GM21619 (cell line): Measurements from ENCODE around the gene GXYLT1.
"Not testable (repeated sequence)": the region's sequence is repeated elsewhere in the genome, so short reads cannot be mapped to it uniquely, and the experiment has no call there.

Experiments
- ATAC-seq: cut with Tn5 transposase; IDR thresholded peaks from one replicate; pipeline ENCODE4 v1.9.1; 2021; ENCODE audit not compliant: unreplicated experiment

GXYLT1 gene

GRCh38 chr12:42103155-42103554, 41.5 kb downstream of the GXYLT1 start:
- no peak for ATAC-seq

- no peak for ATAC-seq
Measured at GRCh38 chr12:42102720-42103119, 42.0 kb downstream of the GXYLT1 start.

GRCh38 chr12:42099433-42099832, 45.2 kb downstream of the GXYLT1 start:
- ATAC-seq, result no peak

- ATAC-seq, result peak; percentile 95
Measured at GRCh38 chr12:42097971-42098370, 46.7 kb downstream of the GXYLT1 start.

GRCh38 chr12:42094277-42094676, 50.4 kb downstream of the GXYLT1 start:
- no peak for ATAC-seq

GRCh38 chr12:42091769-42092168, 52.9 kb downstream of the GXYLT1 start:
- no peak for ATAC-seq

GRCh38 chr12:42090899-42091298, 53.8 kb downstream of the GXYLT1 start:
- no peak for ATAC-seq

- ATAC-seq, result no peak
Measured at GRCh38 chr12:42086031-42086430, 58.6 kb downstream of the GXYLT1 start.

- ATAC-seq, result no peak
Measured at GRCh38 chr12:42085594-42085993, 59.1 kb downstream of the GXYLT1 start.

GRCh38 chr12:42084522-42084921, 60.2 kb downstream of the GXYLT1 start:
- no peak for ATAC-seq

- ATAC-seq, result no peak
Measured at GRCh38 chr12:42076976-42077375, 67.7 kb downstream of the GXYLT1 start.

- no peak for ATAC-seq
Measured at GRCh38 chr12:42070036-42070435, 74.6 kb downstream of the GXYLT1 start.

GRCh38 chr12:42059127-42059526, 85.5 kb downstream of the GXYLT1 start:
- no peak for ATAC-seq

GRCh38 chr12:42056130-42056529, 88.5 kb downstream of the GXYLT1 start:
- ATAC-seq, result peak; percentile 88

- ATAC-seq, result no peak
Measured at GRCh38 chr12:42053456-42053855, 91.2 kb downstream of the GXYLT1 start.

GRCh38 chr12:42048980-42049379, 95.7 kb downstream of the GXYLT1 start:
- not testable (repeated sequence) for ATAC-seq

GRCh38 chr12:42039577-42039976, 105.1 kb downstream of the GXYLT1 start:
- no peak for ATAC-seq

- no peak for ATAC-seq
Measured at GRCh38 chr12:42039176-42039575, 105.5 kb downstream of the GXYLT1 start.

GRCh38 chr12:42031847-42032564, 112.7 kb downstream of the GXYLT1 start:
- no peak for ATAC-seq
